Measurements from ENCODE around the gene PCARE.

PCARE gene

DNA sequence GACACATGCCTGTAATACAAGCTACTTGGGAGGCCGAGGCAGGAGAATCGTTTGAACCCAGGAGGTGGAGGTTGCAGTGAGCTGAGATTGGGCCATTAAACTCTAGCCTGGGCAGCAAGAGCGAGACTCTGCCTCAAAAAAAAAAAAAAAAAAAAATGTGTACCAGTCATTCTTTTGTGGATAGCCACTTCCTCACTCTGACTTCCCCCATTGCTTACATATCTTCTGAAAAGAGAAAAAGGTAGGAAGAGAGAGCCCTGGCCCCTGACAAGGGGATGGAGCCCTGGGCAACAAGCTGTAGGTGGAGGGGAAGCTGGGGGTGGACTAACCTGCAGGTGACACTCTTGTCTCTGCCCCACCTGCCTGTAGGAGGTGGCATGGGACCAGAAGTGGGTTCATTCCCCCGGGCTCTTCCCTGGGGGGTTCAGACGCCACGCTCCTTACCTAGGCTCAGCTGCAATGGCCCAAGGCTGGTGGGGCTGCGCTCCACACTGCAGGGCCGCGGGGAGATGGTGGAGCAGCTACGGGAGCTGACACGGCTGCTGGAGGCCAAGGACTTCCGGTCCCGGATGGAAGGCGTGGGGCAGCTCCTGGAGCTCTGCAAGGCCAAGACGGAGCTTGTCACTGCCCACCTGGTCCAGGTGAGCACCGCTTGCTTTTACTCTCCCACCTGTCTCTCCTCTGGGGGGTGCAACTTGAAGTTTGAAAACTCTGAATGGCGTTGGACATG, 39.1 kb downstream of the PCARE start:
- no peak for DNase-seq (ENCODE audit: low spot score)

GRCh38 chr2:29033656-29034055, 40.7 kb downstream of the PCARE start:
- DNase-seq (ENCODE audit: low spot score), result no peak

- DNase-seq (ENCODE audit: low spot score), result no peak
These were observed 41.2 kb downstream of the PCARE start for GRCh38 chr2:29033172-29033571.

DNA sequence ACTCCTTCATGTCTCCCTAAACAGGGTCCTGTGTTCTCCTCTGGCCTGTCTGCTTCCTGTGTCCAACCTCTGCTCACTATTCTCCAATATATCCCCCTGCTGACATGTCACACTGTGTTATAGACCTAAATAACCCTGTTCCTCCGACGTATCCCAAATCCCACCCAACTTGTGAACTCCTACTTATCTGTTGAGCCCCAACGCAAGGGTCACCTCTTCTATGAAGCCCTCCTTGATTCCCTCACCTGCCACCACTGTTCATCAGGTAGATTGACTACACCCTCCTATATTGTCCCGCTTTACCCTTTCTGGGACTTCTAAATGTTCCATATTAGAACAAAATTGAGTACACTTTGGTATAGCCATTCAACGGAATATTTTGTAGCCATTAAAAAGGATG, 42.1 kb downstream of the PCARE start:
- no peak for DNase-seq (ENCODE audit: low spot score)

DNA sequence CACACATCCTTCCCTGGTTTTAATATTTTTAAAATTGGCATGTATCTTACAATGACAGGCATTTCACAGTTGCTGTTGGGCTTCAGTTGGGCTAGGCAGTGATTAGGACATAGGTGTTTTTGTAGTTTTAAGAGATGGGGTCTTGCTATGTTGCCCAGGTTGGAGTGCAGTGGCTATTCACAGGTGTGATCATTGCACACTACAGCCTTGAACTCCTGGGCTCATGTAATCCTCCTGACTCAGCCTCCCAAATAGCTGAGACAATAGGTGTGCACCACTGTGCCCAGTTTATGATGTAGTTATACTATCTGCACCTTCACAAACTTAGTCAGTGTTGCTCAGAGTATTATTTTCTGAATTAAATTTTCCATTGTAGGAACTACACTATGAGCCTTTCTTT, 43.3 kb downstream of the PCARE start:
- DNase-seq (ENCODE audit: low spot score), result no peak

GRCh38 chr2:29025711-29026110, 48.6 kb downstream of the PCARE start:
- DNase-seq (ENCODE audit: low spot score), result no peak

DNA sequence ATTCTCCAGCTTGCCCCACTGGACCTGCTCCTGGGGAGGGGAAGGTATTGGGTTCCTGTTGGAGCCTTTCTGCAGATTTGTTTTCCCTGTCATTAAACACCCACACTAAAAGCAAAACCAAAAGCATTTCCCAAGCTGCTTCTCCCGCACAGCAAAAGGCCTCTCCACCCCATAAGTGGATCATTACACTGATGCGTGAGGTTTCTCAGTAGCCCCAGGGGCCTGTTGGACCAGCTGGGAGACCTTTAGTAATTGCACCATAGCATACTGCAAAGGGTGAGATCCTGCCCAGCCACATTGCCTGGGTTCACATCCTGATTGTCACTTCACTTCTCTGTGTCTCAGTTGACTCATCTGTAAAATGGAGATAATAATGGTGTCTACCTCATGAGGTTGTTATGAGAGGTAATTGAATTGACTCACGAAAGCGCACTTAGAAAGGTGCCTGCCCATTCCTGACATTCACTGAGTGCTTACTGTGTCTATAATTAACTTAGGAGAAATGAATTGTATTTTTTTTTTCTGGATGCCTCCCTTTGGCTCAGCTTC, 49.4 kb downstream of the PCARE start:
- no peak for DNase-seq (ENCODE audit: low spot score)

DNA sequence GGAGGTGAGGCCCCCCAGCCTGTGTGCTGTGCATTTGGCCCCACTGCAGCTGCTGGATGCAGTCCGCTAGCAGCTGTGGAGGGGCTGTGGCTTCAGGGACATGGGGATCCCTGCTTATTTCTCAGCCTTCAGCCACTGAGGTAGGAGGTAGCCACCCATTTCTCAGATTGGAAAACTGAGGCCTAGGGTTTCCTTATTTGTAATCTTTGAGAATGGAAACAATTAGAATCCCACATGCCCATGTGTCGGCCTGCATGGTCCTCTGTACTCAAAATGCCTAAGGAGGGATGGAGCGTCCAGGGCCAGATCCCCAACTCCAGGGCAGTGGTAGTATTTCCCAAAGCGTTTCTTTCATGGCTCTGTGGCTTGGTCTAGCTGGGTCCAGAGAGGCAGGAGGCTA, 51.1 kb downstream of the PCARE start:
- no peak for DNase-seq (ENCODE audit: low spot score)

DNA sequence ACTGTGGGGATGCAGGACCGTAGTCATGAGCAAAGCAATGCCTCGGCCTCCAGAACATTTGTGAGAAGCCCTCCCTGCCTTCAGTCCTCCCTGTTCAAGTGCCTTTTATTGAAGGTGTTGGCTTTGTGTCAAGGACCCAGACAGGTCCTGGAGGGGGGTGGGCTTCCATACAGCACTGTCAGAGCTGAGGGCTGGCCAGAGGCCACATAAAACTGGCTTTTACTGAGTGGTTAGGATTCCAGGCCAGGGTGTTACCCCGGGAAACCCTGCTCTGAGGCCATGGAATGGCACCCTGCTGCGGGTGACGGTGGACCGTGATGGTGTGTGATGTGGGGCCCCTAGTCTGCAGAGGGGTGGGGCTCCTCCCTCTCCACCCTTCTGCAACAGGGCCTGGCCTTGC, 51.6 kb downstream of the PCARE start:
- DNase-seq (ENCODE audit: low spot score), result no peak

DNA sequence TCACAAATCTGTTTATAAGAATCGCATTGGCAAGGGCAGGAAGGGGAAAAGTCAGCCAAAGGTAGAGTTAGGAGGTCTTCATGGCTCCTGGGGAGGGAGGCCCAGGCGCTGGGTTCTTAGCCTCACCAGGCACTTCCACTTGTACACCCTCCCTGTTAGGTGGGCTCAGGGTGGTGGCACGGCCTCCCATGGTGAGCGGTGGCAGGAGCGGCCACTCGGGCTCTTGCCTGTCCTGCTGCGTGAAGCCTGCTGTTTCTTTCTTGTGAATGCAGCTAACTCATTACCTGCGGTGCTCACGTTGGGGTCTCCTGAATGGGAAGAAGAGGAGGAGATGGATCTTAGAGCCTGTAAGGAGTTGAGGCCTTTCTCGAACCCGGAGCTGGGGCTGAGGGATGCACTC, 52.4 kb downstream of the PCARE start:
- DNase-seq (ENCODE audit: low spot score), result no peak

DNA sequence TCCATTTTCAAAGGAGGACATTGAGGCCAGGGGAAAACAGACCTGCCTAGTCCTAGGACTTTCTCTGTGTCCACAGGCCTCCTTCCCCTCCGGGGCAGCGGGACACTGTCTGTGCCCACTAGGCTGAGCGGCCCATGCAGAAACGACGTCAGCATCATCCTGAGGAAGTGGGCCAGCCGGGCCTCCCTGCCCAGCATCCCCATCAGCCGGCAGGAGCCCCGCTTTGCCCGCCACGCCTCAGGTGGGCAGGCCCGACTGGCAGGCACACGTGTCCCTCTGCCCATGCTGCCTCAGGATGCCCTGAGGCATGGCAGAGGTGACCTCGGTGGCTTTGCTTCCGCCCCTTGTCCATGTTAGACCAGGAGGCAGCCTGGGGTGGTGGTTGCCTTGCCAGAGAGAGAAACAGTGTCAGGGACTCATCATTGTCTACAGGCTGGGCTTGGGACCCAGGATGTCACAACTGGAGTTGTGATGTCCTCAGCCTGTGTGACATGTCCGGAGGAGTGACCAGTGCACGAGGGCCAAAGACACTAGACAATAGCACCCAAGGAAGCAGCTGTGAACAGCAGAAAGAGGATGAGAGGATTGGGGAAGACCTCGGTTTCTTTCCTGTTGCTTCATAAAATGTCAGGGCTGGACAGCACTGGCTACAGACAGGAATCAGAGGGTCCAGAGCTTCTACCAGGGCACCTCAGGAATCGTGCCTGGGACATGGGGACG, 56.4 kb downstream of the PCARE start:
- DNase-seq (ENCODE audit: low spot score), result no peak

DNA sequence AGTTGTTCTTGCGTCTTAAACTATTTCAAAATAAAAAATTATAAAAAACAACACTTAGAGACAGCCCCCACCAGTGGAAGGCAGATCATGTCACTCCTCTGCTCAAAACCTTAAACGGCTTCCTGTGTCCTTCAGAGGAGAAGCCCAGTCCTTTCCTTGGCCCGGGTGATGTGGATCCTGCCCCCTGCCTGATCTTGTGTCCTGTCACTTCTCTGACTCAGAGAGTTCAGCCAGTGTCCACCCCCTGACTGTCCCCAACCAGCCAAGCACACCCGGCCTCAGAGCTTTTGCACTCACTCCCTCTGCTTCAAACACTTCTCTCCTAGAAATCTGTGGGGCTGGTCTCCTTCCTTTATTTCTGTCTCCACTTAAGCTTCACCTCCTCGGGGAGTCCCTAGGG, 57.8 kb downstream of the PCARE start:
- DNase-seq (ENCODE audit: low spot score), result no peak

- no peak for DNase-seq (ENCODE audit: low spot score)
These were observed 58.4 kb downstream of the PCARE start for GRCh38 chr2:29015701-29016470.

- no peak for DNase-seq (ENCODE audit: low spot score)
These were observed 59.4 kb downstream of the PCARE start for GRCh38 chr2:29014811-29015421.

GRCh38 chr2:29014331-29014730, 60.0 kb downstream of the PCARE start:
- DNase-seq (ENCODE audit: low spot score), result no peak

DNA sequence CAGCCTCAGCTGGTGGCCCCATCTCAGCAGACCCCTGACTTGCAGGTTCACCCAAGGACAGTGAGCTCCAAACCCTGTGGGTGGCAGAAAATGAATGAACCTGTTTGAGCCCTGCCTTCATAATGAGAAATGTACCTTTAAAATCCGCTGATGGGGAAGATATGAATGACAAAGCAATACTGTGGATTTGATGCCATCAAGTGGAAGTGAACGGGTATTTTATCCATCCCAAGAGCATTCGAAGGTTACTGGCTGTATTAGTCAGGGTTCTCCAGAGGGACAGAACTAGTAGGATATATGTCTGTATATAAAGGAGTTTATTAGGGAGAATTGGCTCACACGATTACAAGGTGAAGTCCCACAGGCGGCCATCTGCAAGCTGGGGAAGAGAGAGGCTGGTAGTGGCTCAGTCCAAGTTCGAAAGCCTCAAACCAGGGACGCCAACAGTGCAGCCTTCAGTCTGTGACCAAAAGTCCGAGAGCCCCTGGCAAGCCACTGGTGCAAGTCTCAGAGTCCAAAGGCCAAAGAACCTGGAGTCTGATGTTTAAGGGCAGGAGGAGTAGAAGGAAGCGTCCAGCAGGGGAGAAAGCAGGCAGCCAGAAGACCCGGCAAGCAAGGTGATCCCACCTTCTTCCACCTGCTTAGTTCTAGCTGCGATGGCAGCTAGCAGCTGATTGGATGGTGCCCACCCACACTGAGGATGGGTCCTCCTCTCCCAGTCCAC, 61.1 kb downstream of the PCARE start:
- no peak for DNase-seq (ENCODE audit: low spot score)

DNA sequence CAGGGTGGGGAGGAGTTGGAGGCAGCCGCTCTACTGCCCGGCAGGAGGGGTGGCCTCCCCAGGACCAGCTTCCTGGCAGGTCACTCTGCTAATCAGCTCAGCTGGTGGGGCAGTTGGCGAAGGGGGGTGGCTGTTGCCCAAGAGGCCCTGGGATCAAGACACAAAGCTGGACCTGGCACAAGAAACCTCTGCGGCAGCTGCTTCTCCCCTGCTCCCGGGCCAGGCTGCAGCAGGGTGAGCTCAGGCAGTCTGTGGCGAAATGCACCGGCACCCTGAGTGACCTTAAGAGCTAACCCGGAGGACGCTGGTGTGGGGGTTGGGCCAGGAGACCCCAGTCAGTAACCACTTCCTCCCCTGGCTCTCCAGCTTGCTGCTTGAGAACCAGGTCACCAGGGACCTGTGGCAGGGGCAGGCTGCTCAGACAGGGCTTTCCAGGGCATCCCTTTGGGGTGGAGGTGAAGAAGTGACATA, 62.1 kb downstream of the PCARE start:
- DNase-seq (ENCODE audit: low spot score), result no peak

Measured in COLO829 (cell line).